CD14-positive monocyte (primary cell): ENCODE results near the gene HOXB4. TPM values are rescaled to one million over a fixed set of nuclear protein-coding genes. Genes with fewer than 3 reads are reported as not detected.

ENCODE experiments used
- DNase-seq, 3 donors: peaks; one replicate each; pipeline ENCODE4 v3.0.0-alpha.2; 2011 to 2022
- H2AFZ ChIP-seq: 2 replicates; pipeline ENCODE4 v1.6.0; 2012; ENCODE audit warnings: mild to moderate bottlenecking, low read depth, low read length, inconsistent platforms; ENCODE audit not compliant: insufficient read depth, poor library complexity, severe bottlenecking
- H3K27ac ChIP-seq, 2 donors: 1 replicate in 1 of 2; 2 replicates in 1 of 2; pipeline ENCODE4 v1.5.1; 2012 to 2013; ENCODE audit warnings: low read length in 2 of 2, control low read depth in 1 of 2, inconsistent platforms in 1 of 2, low read depth in 1 of 2, mild to moderate bottlenecking in 1 of 2
- H3K27me3 ChIP-seq, 2 donors: one replicate each; pipeline versions ENCODE4 v1.6.0 to v1.6.1; 2011 to 2013; ENCODE audit warnings: low read length in 2 of 2; ENCODE audit not compliant: control insufficient read depth in 2 of 2, insufficient read depth in 2 of 2
- H3K36me3 ChIP-seq, 2 donors: replicated peaks in 1 of 2; 1 replicate in 1 of 2; 2 replicates in 1 of 2; pipeline versions ENCODE4 v1.5.1 to v1.6.1; 2012 to 2013; ENCODE audit warnings: low read length in 2 of 2, control low read depth in 1 of 2, inconsistent platforms in 1 of 2, mild to moderate bottlenecking in 1 of 2; ENCODE audit not compliant: insufficient read depth in 2 of 2, control insufficient read depth in 1 of 2
- H3K4me1 ChIP-seq, 2 donors: 1 replicate in 1 of 2; 2 replicates in 1 of 2; pipeline versions ENCODE4 v1.5.1 to v1.6.1; 2012 to 2013; ENCODE audit warnings: low read length in 2 of 2, control low read depth in 1 of 2, inconsistent platforms in 1 of 2, mild to moderate bottlenecking in 1 of 2, moderate library complexity in 1 of 2; ENCODE audit not compliant: insufficient read depth in 2 of 2, control insufficient read depth in 1 of 2
- H3K4me2 ChIP-seq: replicated peaks from 2 replicates; pipeline ENCODE3; 2012; ENCODE audit warnings: low read length, moderate library complexity, mild to moderate bottlenecking; ENCODE audit not compliant: poor library complexity, severe bottlenecking; ENCODE audit errors: extremely low read depth
- H3K4me3 ChIP-seq, 3 experiments: fragments of 200-600 bp in 1 of 3; sonication (generic) in 1 of 3; replicated peaks in 1 of 3; 1 replicate in 2 of 3; 2 replicates in 1 of 3; pipeline ENCODE4 v1.5.1; 2011 to 2013; ENCODE audit warnings: low read length in 3 of 3, mild to moderate bottlenecking in 3 of 3, control low read depth in 2 of 3, low read depth in 2 of 3, inconsistent platforms in 1 of 3, moderate library complexity in 1 of 3
- H3K79me2 ChIP-seq: 2 replicates; pipeline ENCODE4 v1.6.0; 2012; ENCODE audit warnings: mild to moderate bottlenecking, control low read depth, inconsistent platforms, low read length, moderate library complexity; ENCODE audit not compliant: insufficient read depth
- H3K9ac ChIP-seq: 2 replicates; pipeline ENCODE4 v1.6.0; 2017; ENCODE audit warnings: low read length, mild to moderate bottlenecking; ENCODE audit not compliant: insufficient read depth, poor library complexity, severe bottlenecking
- H3K9me3 ChIP-seq, 2 donors: replicated peaks in 1 of 2; 1 replicate in 1 of 2; 2 replicates in 1 of 2; pipeline versions ENCODE4 v1.5.1 to v1.6.1; 2012 to 2013; ENCODE audit warnings: low read length in 2 of 2, control low read depth in 1 of 2; ENCODE audit not compliant: control insufficient read depth in 1 of 2, insufficient read depth in 1 of 2
- H4K20me1 ChIP-seq: 2 replicates; pipeline ENCODE4 v1.6.0; 2012; ENCODE audit warnings: mild to moderate bottlenecking, low read length, control low read depth, moderate library complexity; ENCODE audit not compliant: insufficient read depth
- H3K27ac Mint-ChIP-seq, 7 donors: one replicate each; pipeline ENCODE4 v1.8.0; 2020; ENCODE audit warnings: mild to moderate bottlenecking in 7 of 7, mixed read lengths in 7 of 7, moderate library complexity in 6 of 7, inconsistent platforms in 2 of 7
- H3K27me3 Mint-ChIP-seq, 3 donors: one replicate each; pipeline ENCODE4 v1.8.0; 2021 to 2022; ENCODE audit warnings: low read depth in 3 of 3, mild to moderate bottlenecking in 3 of 3, mixed read lengths in 3 of 3, moderate library complexity in 3 of 3, inconsistent platforms in 1 of 3
- H3K36me3 Mint-ChIP-seq, 2 donors: one replicate each; pipeline ENCODE4 v1.8.0; 2020; ENCODE audit warnings: mixed read lengths in 2 of 2, inconsistent platforms in 1 of 2, mild to moderate bottlenecking in 1 of 2
- H3K4me1 Mint-ChIP-seq: one replicate; pipeline ENCODE4 v1.8.0; 2020; ENCODE audit warnings: mild to moderate bottlenecking, mixed read lengths
- H3K4me3 Mint-ChIP-seq, 2 donors: one replicate each; pipeline ENCODE4 v1.8.0; 2020; ENCODE audit warnings: mild to moderate bottlenecking in 2 of 2, mixed read lengths in 2 of 2, moderate library complexity in 1 of 2
- H3K9me3 Mint-ChIP-seq, 7 donors: one replicate each; pipeline ENCODE4 v1.8.0; 2020 to 2022; ENCODE audit warnings: mixed read lengths in 7 of 7, mild to moderate bottlenecking in 6 of 7, moderate library complexity in 6 of 7, inconsistent platforms in 2 of 7
- CTCF ChIP-seq: fragments of 200-600 bp; IDR thresholded peaks from one replicate; pipeline ENCODE4 v1.8.0; 2022; ENCODE audit warnings: antibody characterized with exemption, mild to moderate bottlenecking
- WGBS: methylation state at CpG from one replicate; pipeline ENCODE4 v1.1.5; 2013; ENCODE audit warnings: missing lambda C conversion rate; ENCODE audit not compliant: insufficient coverage; 5-methylcytosine and 5-hydroxymethylcytosine counted together
- intact Hi-C, 2 donors: fragments of 100-400 bp; cut with micrococcal nuclease; formaldehyde crosslinking; loops; one replicate each; pipeline versions ENCODE4 v1.15.0 to v1.15.1; 2023
- polyA plus RNA-seq, 3 donors: library from polyadenylated mRNA; depleted of rRNA in 1 of 3; unstranded in 2 of 3; stranded (reverse) in 1 of 3; fragments of 300-500 nt in 2 of 3; fragments of >200 nt in 1 of 3; fragmentation: Illumina TruSeq in 2 of 3; gene quantifications; 1 replicate in 2 of 3; 2 replicates in 1 of 3; pipeline ENCODE4 v1.2.3, GENCODE V29; 2012 to 2021

The HOXB4 gene
- polyA plus RNA-seq, 3 donors: 0.16 TPM; not detected in 2

GRCh38 chr17:48592057-48592514, 13.9 kb upstream of the HOXB4 start:
- Histone ChIP-seq H3K9me3 (peaks cover 0 to 26% of the 10 kb centered on the region in 2 donors), H3K4me3 (no peak overlapping the region), H3K4me2 (no peak overlapping the region), H3K27me3 (peaks cover 82 to 100% of the 10 kb centered on the region in 2 donors), H3K9ac (no peak overlapping the region), H3K4me1 (peaks cover 21 to 34% of the 10 kb centered on the region in 2 donors), H3K36me3 (no peaks in the 10 kb centered on the region), H3K27ac (no peak overlapping the region), H2AFZ (no peak overlapping the region), H4K20me1 (no peaks in the 10 kb centered on the region), H3K79me2 (no peaks in the 10 kb centered on the region)
- peak overlapping the region in 1 of 2 donors; percentile 92 for H3K4me3 Mint-ChIP-seq
- no peak for DNase-seq
- H3K9me3 Mint-ChIP-seq: peaks cover 0 to 35% (median 13%) of the 10 kb centered on the region in 7 donors
- peaks cover 99 to 100% (median 100%) of the 10 kb centered on the region in 3 donors for H3K27me3 Mint-ChIP-seq
- no peak for TF ChIP-seq CTCF
- no peak overlapping the region for H3K27ac Mint-ChIP-seq
- intact Hi-C loops: loop anchor here (5.0 kb wide), 2 partner anchors 100 to 255 kb away; no protein-coding TSS in a partner anchor
- H3K36me3 Mint-ChIP-seq: peaks cover 13 to 37% of the 10 kb centered on the region in 2 donors
- H3K4me1 Mint-ChIP-seq: peaks cover 48% of the 10 kb centered on the region
- 8% methylated on average over 24 of the region's 33 CpGs for WGBS

DNA sequence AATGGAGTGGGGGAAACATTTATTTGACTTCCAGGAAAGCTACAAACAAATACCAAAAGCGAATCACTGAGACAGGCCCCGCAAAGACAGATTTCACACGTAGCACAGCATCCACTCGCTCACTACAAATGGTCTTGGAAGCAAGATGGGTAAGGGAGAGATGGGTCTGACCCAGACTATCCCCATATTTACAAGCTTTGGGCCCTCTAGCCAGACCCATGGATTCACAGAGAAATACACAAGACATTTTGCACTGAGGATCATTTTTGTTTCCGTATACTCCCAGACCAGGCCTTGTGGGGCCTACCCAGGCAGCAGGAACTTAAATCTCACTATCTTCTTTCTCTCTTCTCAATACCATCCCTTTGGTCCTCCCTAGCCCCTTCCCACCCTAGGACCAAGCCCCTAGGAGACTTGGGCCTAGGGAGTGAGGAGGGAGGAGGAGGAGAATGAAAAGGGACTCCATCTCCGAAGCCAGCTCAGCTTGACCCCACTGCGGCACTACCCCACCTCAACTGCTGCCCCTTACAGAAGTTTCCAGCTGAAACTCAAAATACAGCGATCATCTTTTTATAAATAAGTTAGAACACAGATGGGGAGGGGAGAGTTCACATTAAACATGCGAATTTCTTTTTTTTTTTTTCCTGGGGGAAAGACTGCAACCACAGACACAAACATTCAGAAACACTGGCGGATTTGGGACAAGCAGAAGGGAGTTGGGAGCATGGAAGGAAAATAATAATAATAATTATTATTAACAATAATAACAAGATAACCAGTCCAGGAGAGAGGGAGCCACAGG, 13.3 kb upstream of the HOXB4 start:
- H3K36me3 Mint-ChIP-seq: peaks cover 7 to 35% of the 10 kb centered on the region in 2 donors
- H3K9ac ChIP-seq: no peak overlapping the region
- H3K79me2 ChIP-seq: no peaks in the 10 kb centered on the region
- no peak overlapping the region for H2AFZ ChIP-seq
- H3K9me3 Mint-ChIP-seq: peaks cover 0 to 34% (median 13%) of the 10 kb centered on the region in 7 donors
- no CpG with 5 or more reads among the region's 10 CpGs for WGBS
- peaks cover 0 to 20% of the 10 kb centered on the region in 2 donors for H3K9me3 ChIP-seq
- H3K4me3 ChIP-seq: no peak overlapping the region
- H3K27ac Mint-ChIP-seq: no peak overlapping the region
- peaks cover 82 to 100% of the 10 kb centered on the region in 2 donors for H3K27me3 ChIP-seq
- H3K4me3 Mint-ChIP-seq: peak overlapping the region in 1 of 2 donors; percentile 81
- H3K27me3 Mint-ChIP-seq: peaks cover 99 to 100% (median 100%) of the 10 kb centered on the region in 3 donors
- no peak for DNase-seq
- peaks cover 23 to 34% of the 10 kb centered on the region in 2 donors for H3K4me1 ChIP-seq
- no peaks in the 10 kb centered on the region for H4K20me1 ChIP-seq
- peaks cover 47% of the 10 kb centered on the region for H3K4me1 Mint-ChIP-seq
- TF ChIP-seq CTCF: no peak
- no peak overlapping the region for H3K27ac ChIP-seq
- no peaks in the 10 kb centered on the region for H3K36me3 ChIP-seq
- intact Hi-C loops: loop anchor here (5.0 kb wide), 2 partner anchors 99 to 254 kb away; no protein-coding TSS in a partner anchor
- H3K4me2 ChIP-seq: no peak overlapping the region
